Spleen (tissue), 7 donors: Measurements from ENCODE around the gene TMEM120B.

ENCODE experiments used
- POLR2A ChIP-seq, 3 donors: fragments of 450-650 bp; IDR thresholded peaks; one replicate each; pipeline ENCODE4 v1.5.1; 2017; ENCODE audit warnings: antibody characterized with exemption in 3 of 3, mild to moderate bottlenecking in 1 of 3
- POLR2AphosphoS5 ChIP-seq, 3 donors: sonication (generic); formaldehyde crosslinking; IDR thresholded peaks; one replicate each; pipeline ENCODE4 v1.5.1; 2017; ENCODE audit warnings: antibody characterized with exemption in 3 of 3
- TF ChIP-seq, protein P1 (sequence below), 11 experiments: fragments of 200-600 bp in 7 of 11; fragments of 450-650 bp in 4 of 11; sonication (generic) in 4 of 11; IDR thresholded peaks in 8 of 11; conservative IDR thresholded peaks in 3 of 11; 1 replicate in 7 of 11; 2 replicates in 4 of 11; pipeline versions ENCODE4 v1.4.0 to v1.8.0; 2016 to 2021; ENCODE audit warnings: antibody characterized with exemption in 11 of 11, inconsistent platforms in 4 of 11, mild to moderate bottlenecking in 1 of 11
- donor health status: DM: no; HTN: no; CAD: no; lungs with moderate emphysema.
- donor health status: DM: no; HTN: no; CAD: no.
- donor health status: DM: no; HTN: no; CAD: no.

DNA sequence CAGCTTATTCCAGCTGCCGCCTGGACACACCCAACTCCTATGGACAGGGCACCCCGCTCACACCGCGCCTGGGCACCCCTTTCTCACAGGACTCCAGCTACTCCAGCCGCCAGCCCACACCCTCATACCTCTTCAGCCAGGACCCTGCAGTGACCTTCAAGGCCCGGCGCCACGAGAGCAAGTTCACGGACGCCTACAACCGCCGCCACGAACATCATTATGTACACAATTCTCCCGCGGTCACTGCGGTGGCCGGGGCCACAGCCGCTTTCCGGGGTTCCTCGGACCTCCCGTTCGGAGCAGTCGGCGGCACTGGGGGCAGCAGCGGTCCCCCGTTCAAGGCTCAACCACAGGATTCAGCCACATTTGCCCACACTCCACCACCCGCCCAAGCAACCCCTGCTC, 97.2 kb downstream of the TMEM120B start:
- TF ChIP-seq, protein P1, sequence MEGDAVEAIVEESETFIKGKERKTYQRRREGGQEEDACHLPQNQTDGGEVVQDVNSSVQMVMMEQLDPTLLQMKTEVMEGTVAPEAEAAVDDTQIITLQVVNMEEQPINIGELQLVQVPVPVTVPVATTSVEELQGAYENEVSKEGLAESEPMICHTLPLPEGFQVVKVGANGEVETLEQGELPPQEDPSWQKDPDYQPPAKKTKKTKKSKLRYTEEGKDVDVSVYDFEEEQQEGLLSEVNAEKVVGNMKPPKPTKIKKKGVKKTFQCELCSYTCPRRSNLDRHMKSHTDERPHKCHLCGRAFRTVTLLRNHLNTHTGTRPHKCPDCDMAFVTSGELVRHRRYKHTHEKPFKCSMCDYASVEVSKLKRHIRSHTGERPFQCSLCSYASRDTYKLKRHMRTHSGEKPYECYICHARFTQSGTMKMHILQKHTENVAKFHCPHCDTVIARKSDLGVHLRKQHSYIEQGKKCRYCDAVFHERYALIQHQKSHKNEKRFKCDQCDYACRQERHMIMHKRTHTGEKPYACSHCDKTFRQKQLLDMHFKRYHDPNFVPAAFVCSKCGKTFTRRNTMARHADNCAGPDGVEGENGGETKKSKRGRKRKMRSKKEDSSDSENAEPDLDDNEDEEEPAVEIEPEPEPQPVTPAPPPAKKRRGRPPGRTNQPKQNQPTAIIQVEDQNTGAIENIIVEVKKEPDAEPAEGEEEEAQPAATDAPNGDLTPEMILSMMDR (IDR thresholded peaks at IDR 0.05 in 8 of 11, conservative IDR thresholded peaks at IDR 0.05 in 3 of 11): no peak
- no peak for TF ChIP-seq POLR2A (IDR thresholded peaks at IDR 0.05)
- peak in 1 of 3 donors; percentile 22 for TF ChIP-seq POLR2AphosphoS5 (IDR thresholded peaks at IDR 0.05)
